Loucy (cell line): Measurements from ENCODE around the gene DNAH11.

Experiments used
- EZH2phosphoT487 ChIP-seq: fragments of 200-600 bp; IDR thresholded peaks from 2 replicates; pipeline ENCODE4 v1.6.1; 2018; ENCODE audit warnings: antibody characterized with exemption, mild to moderate bottlenecking, moderate library complexity, borderline replicate concordance
- TF ChIP-seq, protein P1 (sequence below): fragments of 200-600 bp; sonication (generic); conservative IDR thresholded peaks from 2 replicates; pipeline ENCODE4 v1.5.1; 2014; ENCODE audit warnings: mild to moderate bottlenecking, antibody characterized with exemption, low read length

GRCh38 chr7:21733837-21734236 lies 191.0 kb downstream of the DNAH11 start:
- TF ChIP-seq, protein P1, sequence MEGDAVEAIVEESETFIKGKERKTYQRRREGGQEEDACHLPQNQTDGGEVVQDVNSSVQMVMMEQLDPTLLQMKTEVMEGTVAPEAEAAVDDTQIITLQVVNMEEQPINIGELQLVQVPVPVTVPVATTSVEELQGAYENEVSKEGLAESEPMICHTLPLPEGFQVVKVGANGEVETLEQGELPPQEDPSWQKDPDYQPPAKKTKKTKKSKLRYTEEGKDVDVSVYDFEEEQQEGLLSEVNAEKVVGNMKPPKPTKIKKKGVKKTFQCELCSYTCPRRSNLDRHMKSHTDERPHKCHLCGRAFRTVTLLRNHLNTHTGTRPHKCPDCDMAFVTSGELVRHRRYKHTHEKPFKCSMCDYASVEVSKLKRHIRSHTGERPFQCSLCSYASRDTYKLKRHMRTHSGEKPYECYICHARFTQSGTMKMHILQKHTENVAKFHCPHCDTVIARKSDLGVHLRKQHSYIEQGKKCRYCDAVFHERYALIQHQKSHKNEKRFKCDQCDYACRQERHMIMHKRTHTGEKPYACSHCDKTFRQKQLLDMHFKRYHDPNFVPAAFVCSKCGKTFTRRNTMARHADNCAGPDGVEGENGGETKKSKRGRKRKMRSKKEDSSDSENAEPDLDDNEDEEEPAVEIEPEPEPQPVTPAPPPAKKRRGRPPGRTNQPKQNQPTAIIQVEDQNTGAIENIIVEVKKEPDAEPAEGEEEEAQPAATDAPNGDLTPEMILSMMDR: no peak
- TF ChIP-seq EZH2phosphoT487: no peak
